Peyer's patch (tissue), 4 donors: Measurements from ENCODE around the gene IQCN. TPM values are rescaled to one million over a fixed set of nuclear protein-coding genes. Genes with fewer than 3 reads are reported as not detected.
A peak's percentile ranks its signal among the peaks of the same experiment; 100 is the strongest.

ENCODE experiments used
- DNase-seq, 3 donors: peaks; one replicate each; pipeline ENCODE4 v3.0.0-alpha.2; 2017 to 2019
- H3K27ac ChIP-seq, 4 donors: fragments of 200-600 bp; sonication (generic); one replicate each; pipeline ENCODE4 v1.5.1; 2016 to 2019
- H3K27me3 ChIP-seq, 2 donors: fragments of 200-600 bp; sonication (generic); one replicate each; pipeline ENCODE4 v1.5.1; 2019
- H3K36me3 ChIP-seq, 3 donors: fragments of 200-600 bp; sonication (generic); one replicate each; pipeline ENCODE4 v1.5.1; 2016 to 2019
- H3K4me1 ChIP-seq, 4 donors: fragments of 200-600 bp; sonication (generic); one replicate each; pipeline ENCODE4 v1.5.1; 2016 to 2019
- H3K4me3 ChIP-seq, 4 donors: fragments of 200-600 bp; sonication (generic); 1 replicate in 3 of 4; 2 replicates in 1 of 4; pipeline ENCODE4 v1.5.1; 2016 to 2019; ENCODE audit warnings: mild to moderate bottlenecking in 1 of 4
- H3K9me3 ChIP-seq, 4 donors: fragments of 200-600 bp; sonication (generic); one replicate each; pipeline ENCODE4 v1.5.1; 2016 to 2019; ENCODE audit warnings: mild to moderate bottlenecking in 1 of 4
- POLR2A ChIP-seq, 2 donors: fragments of 450-650 bp; IDR thresholded peaks; one replicate each; pipeline ENCODE4 v1.5.1; 2017; ENCODE audit warnings: antibody characterized with exemption in 2 of 2, mild to moderate bottlenecking in 2 of 2, moderate library complexity in 2 of 2
- total RNA-seq, 4 donors: library from RNA; depleted of rRNA; stranded (reverse); fragments of >200 nt; gene quantifications; one replicate each; pipeline ENCODE4 v1.1.0, GENCODE V29; 2016
- TF ChIP-seq, protein P1 (sequence below), 6 experiments: fragments of 450-650 bp in 4 of 6; fragments of 200-600 bp in 2 of 6; sonication (generic) in 1 of 6; IDR thresholded peaks; one replicate each; pipeline ENCODE4 v1.5.1; 2017 to 2019; ENCODE audit warnings: antibody characterized with exemption in 6 of 6, mild to moderate bottlenecking in 3 of 6, moderate library complexity in 1 of 6

Gene IQCN
- total RNA-seq, 4 donors from 2014 or later, result 7.4 to 40.2 (median 17.0) TPM

DNA sequence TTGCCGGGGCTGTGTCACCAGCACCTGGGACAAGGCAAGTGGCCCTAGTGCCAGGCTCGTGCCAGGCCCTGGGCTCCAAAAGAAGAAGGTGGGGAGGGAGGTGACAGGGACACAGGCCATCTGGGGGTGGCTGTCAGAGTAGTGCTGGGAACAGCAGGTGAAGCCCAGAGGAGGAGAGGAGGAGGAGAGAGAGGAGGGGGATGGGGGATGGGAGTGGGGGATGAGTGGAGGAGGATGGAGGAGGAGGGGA lies 29.9 kb upstream of the IQCN start:
- H3K9me3 ChIP-seq, result no peaks in the 10 kb centered on the region
- peak in 1 of 3 donors; percentile 60 for DNase-seq
- H3K4me1 ChIP-seq, result peaks cover 6 to 70% (median 36%) of the 10 kb centered on the region in 4 donors
- peak overlapping the region; percentile 92 to 98 (median 94) for H3K27ac ChIP-seq
- TF ChIP-seq, protein P1, sequence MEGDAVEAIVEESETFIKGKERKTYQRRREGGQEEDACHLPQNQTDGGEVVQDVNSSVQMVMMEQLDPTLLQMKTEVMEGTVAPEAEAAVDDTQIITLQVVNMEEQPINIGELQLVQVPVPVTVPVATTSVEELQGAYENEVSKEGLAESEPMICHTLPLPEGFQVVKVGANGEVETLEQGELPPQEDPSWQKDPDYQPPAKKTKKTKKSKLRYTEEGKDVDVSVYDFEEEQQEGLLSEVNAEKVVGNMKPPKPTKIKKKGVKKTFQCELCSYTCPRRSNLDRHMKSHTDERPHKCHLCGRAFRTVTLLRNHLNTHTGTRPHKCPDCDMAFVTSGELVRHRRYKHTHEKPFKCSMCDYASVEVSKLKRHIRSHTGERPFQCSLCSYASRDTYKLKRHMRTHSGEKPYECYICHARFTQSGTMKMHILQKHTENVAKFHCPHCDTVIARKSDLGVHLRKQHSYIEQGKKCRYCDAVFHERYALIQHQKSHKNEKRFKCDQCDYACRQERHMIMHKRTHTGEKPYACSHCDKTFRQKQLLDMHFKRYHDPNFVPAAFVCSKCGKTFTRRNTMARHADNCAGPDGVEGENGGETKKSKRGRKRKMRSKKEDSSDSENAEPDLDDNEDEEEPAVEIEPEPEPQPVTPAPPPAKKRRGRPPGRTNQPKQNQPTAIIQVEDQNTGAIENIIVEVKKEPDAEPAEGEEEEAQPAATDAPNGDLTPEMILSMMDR (IDR thresholded peaks at IDR 0.05), result no peak
- no peak for TF ChIP-seq POLR2A (IDR thresholded peaks at IDR 0.05)
- peak overlapping the region; percentile 25 to 49 (median 46) for H3K4me3 ChIP-seq
- H3K27me3 ChIP-seq, result no peaks in the 10 kb centered on the region
- peaks cover 0 to 4% (median 0%) of the 10 kb centered on the region in 3 donors for H3K36me3 ChIP-seq

DNA sequence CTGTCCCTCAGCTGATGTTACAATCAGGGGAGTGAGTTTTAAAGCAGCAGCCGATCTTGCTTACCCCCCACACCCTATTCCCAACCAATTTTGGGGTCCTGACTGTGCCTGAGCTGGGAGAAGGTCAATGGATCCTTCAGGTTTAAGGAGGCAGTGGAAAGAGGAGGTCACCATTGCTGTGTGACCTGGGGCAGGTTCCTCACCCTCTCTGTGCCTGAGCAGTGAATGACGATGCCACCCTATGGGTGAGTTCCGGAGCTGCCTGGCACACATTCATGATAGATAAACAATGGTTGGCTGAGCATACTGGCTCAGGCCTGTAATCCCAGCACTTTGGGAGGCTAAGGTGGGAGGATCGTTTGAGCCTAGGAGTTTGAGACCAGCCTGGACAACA lies 27.5 kb upstream of the IQCN start:
- Histone ChIP-seq H3K27ac (peak overlapping the region; percentile 6 to 84 (median 38)), H3K4me3 (no peak overlapping the region), H3K36me3 (no peaks in the 10 kb centered on the region), H3K27me3 (no peaks in the 10 kb centered on the region), H3K9me3 (no peaks in the 10 kb centered on the region), H3K4me1 (peaks cover 6 to 70% (median 33%) of the 10 kb centered on the region in 4 donors)
- no peak for DNase-seq
- TF ChIP-seq POLR2A (IDR thresholded peaks at IDR 0.05), result no peak
- TF ChIP-seq, protein P1 (IDR thresholded peaks at IDR 0.05), result no peak

DNA sequence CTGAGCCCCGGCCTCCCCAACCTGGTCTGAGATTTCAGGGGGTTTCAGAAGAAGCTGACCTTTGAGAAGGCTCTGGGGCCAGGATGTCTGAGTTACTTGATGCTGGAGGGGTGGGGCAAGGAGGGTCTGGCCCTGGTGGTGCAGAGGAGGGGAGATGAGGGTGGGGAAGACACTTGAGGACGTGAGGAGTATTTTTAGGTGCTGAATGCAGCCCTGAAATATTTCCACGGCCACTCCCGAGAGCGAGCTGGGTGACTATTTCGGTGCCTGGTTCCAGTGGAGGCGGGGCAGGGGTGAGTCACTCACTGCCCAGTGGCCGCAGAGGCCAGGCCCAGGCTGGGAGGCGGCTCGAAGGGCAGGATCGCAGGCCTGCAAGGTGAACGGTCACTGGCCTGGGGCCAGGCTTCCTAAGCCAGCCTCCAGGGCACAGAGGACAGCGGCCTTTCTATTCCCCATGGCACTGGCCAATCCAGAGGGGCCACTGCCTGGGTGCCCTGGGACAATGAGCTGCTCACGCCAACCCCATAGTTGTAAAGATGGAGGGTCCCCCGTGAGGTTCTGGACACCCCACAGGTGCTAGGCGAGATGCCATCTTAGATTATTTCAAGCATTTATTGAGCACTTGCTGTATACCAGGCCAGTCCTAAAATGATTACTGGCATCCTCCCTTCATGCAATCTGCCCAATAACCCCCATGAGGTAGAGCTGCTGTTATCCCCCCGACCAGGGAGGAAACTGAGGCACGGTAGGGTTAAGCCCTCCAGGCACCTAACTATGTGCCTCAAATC lies 26.9 kb upstream of the IQCN start:
- Histone ChIP-seq H3K27me3 (no peaks in the 10 kb centered on the region), H3K36me3 (no peaks in the 10 kb centered on the region), H3K27ac (peak overlapping the region; percentile 6 to 84 (median 58)), H3K9me3 (no peaks in the 10 kb centered on the region), H3K4me3 (no peak overlapping the region), H3K4me1 (peaks cover 6 to 64% (median 28%) of the 10 kb centered on the region in 4 donors)
- no peak for TF ChIP-seq POLR2A (IDR thresholded peaks at IDR 0.05)
- TF ChIP-seq, protein P1 (IDR thresholded peaks at IDR 0.05), result no peak
- DNase-seq, result peak in 2 of 3 donors; percentile 83 to 87

DNA sequence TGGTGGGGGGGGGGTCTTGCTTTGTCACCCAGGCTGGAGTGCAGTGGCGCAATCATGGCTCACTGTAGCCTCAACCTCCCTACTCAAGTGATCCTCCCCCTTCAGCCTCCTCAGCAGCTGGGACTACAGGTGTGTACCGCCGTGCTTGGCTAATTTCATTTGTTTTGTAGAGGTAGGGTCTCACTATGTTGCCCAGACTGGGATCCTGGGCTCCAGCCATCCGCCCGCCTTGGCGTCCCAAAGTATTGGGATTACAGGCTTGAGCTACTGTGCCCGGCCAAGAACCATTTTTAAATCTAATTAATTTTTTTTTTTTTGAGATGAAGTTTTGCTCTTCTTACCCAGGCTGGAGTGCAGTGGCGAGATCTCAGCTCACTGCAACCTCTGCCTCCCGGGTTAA lies 25.4 kb upstream of the IQCN start:
- H3K4me3 ChIP-seq, result no peak overlapping the region
- no peaks in the 10 kb centered on the region for H3K27me3 ChIP-seq
- H3K27ac ChIP-seq, result no peak overlapping the region
- no peak for TF ChIP-seq POLR2A (IDR thresholded peaks at IDR 0.05)
- TF ChIP-seq, protein P1 (IDR thresholded peaks at IDR 0.05), result no peak
- no peaks in the 10 kb centered on the region for H3K9me3 ChIP-seq
- H3K36me3 ChIP-seq, result no peaks in the 10 kb centered on the region
- DNase-seq, result no peak
- H3K4me1 ChIP-seq, result peaks cover 6 to 51% (median 16%) of the 10 kb centered on the region in 4 donors

DNA sequence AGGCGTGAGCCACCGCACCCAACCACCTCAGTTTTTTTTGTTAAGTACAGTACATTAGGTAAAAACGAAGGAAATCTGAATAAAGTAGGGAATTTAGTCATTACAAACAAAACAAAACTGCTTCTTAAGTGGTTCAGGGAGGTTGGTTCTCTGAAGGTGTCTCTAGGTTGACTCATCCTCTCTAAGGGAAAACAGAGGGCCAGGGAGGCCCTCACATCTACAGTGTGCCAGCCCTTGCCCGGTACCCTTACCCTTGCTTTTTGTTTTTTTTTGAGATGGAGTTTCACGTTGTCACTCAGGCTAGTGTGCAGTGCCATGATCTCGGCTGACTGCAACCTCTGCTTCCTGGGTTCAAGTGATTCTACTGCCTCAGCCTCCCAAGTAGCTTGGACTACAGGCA lies 24.3 kb upstream of the IQCN start:
- H3K27ac ChIP-seq, result peak overlapping the region in 1 of 4 donors; percentile 37
- TF ChIP-seq POLR2A (IDR thresholded peaks at IDR 0.05), result no peak
- TF ChIP-seq, protein P1 (IDR thresholded peaks at IDR 0.05), result no peak
- H3K36me3 ChIP-seq, result no peaks in the 10 kb centered on the region
- no peak overlapping the region for H3K4me3 ChIP-seq
- H3K4me1 ChIP-seq, result peaks cover 7 to 46% (median 9%) of the 10 kb centered on the region in 4 donors
- H3K27me3 ChIP-seq, result no peaks in the 10 kb centered on the region
- DNase-seq, result no peak
- no peaks in the 10 kb centered on the region for H3K9me3 ChIP-seq
